NCI-H1048 (cell line): ENCODE data around the gene CCDC50.

Experiments
- DNase-seq: peaks from one replicate; lab custom pipeline; 2025; lab: John Stamatoyannopoulos, UW

Gene CCDC50

DNA sequence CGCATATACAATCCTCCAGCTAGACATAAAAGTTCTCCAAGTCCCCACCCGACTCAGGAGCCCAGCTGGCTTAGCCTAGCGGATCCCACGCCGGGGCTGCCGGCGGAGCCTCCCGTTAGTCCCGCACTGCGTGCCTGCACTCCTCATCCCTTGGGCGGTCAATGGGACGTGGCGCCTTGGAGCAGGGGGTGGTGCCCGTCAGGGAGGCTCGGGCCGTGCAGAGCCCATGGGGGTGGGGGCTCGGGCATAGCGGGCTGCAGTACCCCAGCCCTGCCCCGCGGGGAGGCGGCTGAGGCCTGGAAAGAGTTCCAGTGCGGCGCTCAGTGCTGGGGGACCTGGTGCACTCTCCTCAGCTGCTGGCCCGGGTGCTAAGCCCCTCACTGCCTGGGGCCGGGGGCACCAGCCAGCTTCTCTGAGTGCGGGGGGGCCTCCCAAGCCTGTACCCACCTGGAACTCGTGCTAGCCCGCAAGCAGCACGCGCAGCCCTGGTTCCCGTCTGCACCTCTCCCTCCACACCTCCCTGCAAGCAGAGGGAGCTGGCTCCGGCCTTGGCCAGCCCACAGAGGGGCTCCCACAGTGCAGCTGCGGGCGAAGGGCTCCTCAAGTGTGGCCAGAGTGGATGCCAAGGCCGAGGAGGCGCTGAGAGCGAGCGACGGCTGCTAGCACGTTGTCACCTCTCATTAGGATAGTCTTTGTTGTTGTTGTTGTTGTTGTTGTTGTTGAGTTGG is 12.2 kb upstream of the CCDC50 start:
- no peak for DNase-seq

DNA sequence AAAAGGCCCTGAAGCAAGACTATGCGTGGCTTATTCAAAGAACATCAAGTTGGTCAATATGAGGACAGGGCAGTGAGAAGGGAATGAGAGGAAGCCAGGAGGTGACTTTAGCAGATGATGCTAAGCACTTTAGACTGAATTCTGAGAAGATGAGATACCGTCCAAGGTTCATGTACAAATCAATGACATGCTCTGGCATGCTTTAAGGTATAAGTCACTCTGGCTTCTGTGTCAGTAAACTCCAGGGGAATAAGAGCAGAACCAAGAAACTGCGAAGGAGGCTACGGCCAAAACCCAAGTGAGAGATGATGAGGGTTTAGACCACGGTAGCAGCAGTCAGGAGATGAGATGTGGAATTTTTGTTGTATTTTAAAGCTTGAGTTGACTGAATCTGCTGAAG is 8.9 kb upstream of the CCDC50 start:
- DNase-seq: no peak

DNA sequence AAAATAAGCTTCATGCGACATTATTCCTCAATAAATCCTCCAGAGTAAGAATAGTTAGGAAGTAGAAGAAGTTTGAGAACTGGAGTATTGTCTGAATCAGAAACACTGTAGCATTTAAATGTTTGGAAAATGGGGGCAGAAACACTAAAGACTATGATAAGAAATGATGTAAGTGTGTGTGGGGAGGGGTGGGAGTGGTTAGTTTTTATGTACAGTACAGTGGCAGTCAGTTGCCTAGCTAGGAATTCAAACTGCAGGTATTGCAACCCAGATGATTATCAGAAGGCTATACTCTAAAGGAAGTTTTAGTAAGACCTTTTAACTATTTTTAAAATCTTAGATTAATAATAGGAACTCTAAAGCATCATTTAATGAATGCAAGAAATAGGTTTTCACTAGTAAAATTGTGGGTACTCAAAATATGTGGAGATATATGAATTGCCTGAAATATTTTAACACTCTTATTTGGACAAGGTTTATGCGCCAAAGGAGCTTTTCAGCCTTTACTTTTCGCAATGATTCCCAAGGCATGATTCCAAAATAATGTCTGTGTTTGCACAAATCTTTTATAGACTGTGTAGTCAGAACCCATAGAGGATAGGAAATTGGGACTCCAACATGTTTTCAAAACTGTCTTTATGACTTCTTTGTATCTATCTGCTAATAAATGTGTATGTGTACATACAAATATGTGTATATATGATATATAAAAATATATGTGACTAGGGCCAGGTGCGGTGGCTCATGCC is 8.0 kb upstream of the CCDC50 start:
- DNase-seq: no peak

DNA sequence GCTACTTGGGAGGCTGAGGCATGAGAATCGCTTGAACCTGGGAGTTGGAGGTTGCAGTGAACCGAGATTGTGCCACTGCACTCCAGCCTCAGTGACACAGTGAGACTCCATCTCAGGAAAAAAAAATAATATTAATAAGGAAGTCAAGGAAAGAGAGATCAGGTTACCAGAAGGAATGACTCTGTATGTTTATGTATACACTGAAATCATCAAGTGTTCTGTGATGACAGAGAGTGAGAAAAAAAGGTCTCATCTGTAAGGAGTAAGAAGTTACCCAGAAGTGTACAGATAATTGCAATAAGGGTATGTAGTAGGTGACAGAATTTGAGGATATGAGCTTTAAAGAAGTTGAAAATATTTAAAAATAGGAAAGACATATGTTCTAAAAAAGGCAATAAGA is 4.3 kb upstream of the CCDC50 start:
- DNase-seq: no peak

DNA sequence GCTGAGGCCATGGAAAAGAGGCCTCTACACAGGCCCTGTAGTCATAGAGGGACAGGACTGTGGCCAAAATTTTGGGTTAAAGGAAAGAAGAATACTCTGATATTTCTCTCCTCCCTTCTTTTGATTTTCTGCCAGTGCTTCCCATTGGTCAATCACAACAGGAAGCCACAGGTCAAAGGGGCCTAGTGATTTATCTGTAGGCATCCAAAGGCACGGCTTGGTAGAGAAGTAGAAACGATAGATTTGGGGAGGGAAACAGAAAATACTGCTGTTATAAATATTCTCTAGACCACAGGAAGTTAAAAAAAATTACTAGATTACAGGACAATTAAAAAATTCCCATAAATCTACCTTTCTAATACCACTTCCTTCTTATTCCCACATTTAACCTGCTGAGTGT is 1.7 kb upstream of the CCDC50 start:
- no peak for DNase-seq

DNA sequence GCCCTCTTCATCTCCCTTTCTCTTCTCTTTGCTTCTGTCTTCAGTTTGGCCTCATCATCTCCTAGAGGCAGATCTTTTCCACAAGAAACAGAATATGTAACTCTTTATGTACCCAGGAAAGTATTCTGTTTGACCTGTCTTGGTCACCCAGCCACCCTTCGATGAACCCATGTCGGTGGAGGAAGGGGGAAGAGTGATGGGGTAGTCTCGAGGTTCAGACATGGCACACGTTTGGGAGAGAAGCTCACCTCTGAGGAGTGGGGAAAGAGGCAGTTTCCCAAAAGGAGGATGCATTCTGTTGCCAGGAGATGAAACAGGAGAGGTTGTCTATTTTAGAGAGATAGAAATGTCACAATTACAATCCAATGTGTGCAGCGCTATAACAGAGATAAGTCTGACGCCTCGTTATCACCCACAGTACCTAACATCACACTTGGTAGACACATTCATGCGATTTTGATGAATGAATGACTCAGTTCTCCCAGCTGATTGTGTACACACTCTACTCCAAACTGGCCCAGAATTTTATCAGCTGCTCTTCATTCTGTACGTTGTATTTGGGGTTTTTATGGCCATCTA is 722 bp upstream of the CCDC50 start:
- no peak for DNase-seq

DNA sequence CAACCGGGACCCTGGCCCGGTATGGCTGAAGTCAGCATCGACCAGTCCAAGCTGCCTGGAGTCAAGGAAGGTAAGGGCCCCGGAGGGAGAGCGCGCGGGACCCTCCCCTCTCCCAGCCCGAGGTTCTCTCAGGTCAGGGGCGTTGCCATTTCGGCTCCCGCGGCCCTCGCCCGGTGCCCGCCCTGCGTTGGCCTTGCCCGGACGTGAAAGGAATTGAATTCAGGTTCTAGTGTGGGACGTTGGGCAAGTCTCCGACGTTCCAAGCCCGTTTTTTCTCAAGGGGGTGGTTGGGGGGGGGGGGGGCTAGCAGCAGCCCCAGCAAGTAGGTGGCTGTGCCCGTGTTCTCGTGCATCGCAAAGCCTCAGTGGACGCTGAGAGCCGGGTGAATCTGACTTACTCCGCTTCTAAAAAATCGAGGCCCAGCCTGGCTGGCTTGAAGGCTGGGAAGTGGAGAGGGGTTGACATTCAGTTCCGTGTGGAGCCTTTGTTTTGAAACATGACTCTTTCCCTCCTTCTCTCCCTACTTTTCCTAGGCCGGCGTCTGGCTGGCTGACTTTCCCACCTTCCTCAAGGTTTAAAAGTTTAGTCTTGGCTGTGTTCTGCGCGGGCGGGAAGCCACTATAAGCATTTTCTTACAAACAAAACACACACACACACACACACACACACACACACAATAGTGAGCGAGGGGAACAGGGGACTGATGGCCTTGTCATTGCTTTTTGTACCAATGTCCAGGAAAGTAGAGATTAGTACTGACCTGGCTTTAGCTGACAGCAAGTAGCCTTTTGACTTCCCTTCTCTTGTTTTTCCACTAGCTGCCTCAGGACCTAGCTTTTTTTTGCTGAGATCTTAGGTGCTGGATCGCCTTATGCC is 698 bp downstream of the CCDC50 start, which contains the start of gene UTS2B:
Gene UTS2B (minus strand): TSS at position 873 of the 876 bp plus-strand sequence. CDS start 48,337 bp downstream, outside the sequence.
- no peak for DNase-seq

DNA sequence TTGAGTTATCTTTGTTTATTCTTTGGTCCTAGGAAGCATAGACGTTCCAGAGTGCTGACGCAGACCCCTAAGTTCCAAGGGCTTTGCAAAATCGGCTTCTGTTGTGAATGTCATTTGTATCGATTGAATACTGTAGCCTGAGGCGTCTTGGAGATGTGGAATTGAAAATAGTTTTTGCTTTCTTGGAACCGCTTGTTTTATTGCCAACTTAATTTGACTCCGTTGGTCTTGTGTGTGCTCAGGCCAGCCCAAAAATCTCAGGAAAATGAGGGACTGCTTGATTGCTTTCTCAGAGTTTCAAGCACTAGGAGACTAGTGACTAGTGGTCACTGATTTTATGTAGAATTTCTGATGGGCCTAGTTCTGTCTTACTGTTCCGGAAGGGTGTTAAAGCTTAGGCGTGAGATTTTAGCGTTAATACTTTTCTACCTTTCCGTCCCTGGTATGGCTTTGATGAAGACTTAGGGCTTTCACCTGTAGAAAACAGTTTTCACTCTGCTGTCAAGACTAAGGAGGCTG is 1.4 kb downstream of the CCDC50 start:
- no peak for DNase-seq

DNA sequence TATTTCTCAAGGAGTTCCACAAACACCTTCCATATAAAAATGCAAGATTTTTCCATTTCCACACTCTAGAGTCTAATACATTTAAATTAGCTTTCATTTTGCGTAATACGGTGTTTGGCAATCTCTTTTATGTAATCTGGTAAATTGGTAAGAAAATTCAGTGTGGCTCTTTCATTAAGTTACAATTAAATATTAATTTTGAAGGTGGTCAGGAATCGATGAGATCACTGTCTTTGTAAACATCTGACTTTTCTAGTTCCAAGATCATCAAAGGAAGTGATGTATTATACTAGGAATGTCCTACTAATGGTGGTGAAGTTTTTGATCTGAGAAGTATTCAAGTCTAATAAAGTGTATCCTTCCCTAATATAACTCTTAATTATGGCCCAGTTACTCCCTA is 2.2 kb downstream of the CCDC50 start:
- no peak for DNase-seq

DNA sequence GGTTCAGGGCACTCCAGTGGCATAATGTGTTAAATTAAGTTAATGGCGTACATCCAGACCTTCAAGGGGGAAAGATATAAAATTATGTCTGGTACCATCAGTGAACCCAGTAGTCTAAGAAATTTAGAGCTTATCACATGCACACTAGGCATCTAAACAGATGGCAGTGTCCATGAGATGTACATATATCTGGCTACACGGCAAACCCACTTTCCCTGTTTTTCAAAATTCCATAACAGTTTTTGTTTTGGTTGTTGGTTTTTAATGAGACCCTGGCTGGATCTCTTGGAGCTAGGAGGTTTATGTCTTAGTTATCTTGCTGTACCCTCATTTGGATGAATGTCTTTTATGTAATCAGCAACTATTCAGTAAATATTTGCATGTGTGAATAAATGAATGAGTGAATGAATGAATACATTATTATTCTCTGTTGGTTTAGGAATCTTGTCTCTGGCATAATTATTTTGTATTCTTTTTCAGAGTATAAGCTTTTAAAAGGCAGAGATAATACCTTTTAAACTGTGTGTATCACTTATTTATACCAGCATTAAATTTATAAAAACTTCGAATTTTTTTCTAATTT is 4.2 kb downstream of the CCDC50 start:
- DNase-seq: no peak

DNA sequence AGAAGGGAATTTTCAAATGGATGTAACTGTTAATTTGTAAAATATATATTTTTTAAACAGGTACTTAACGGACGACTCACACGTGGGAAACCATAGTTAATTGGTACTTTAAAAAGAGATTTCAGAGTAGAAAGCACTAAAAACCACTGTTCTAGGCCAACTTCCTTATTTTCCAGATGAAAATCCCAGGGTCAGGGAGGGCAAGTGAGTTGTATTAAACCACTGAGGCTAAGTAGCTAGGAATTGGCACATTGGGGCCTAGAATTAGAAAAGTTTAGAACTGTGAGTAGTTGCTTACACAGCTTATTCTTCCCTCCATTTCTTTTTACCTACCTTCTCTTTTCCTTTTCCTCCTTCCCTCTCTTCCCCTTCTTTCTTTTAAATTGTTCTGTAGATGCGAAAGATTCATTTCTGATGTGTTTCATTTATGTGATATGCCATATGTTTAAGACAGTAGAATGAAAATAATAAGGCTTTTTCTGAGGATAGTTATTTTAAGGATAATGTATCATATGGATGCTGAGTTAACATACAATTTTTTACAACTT is 5.2 kb downstream of the CCDC50 start:
- no peak for DNase-seq

DNA sequence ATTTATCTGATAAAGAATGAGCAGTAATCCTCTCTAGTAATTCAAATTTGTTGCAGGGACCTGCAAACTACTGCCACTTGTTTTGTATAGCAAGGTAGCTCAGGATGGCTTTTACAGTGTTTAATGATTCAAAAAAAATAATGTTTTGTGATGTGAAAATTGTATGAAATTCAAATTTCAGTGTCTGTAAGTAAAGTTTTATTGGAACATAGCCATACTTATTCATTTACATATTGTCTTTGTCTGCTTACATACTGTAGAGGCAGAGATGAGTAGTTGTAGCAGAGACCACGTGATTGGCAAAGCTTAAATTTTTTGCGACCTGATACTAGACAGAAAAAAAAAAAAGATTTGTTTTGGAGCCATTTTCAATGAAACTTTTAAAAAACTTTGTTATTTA is 7.6 kb downstream of the CCDC50 start:
- no peak for DNase-seq

DNA sequence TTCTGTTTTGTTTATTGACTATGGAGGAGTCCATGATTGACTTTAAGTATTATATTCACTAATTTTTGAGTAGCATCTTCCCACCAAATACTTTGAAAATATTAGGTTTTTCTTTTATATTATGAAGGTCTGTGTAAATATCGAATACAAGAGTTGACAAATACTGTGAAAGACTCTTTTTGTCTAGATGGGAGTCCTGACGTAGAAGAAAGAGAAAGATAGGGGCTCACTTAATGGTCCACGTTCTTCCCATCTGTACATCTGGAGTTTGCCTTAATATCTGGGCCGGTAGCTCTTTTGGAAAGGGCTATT is 8.9 kb downstream of the CCDC50 start:
- no peak for DNase-seq

DNA sequence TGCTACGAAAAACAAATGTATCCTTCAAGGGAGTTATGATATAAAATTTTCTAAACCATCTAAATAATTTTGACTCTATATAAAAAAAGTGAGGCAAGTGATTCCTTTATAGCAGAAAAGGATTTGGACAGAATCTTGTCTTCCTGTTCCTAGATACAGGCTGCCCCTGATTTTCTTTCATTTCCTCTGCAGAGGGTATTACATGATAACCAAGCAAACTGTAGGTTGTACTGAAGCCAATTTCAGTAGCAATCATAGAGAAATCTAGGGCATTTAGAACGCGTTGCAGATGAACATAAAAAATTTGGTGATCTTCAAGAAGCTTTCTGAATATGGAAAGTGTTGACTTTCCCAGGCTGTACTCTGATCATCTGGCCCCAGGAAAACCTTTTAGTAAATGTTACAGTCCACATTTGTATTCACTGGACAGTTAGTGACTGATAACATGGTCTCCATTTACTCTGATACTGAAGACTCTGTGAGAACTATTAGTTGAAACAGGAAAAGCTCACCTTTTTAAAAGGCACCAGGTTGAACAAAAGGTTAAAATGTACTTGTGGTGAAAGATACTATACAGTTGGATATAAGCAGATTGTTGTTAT is 10.2 kb downstream of the CCDC50 start:
- DNase-seq: no peak

DNA sequence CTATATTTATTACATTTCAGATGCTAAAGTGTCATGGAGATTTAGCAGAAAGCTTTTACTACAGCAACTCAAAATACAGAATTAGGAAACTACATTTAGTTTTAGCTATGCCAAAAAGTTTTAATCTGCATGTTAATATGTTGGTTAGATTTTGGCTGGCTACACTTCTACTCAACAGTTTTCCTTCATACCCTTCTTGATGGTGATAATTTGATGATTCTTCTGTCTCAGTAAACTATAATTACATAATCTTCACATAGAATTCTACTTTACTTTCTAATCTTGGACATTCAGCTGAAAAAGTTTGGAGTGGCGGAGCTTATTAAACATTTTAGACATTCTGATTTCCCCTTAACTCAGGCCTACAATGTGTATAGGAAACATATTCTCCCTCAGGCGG is 11.2 kb downstream of the CCDC50 start:
- no peak for DNase-seq

DNA sequence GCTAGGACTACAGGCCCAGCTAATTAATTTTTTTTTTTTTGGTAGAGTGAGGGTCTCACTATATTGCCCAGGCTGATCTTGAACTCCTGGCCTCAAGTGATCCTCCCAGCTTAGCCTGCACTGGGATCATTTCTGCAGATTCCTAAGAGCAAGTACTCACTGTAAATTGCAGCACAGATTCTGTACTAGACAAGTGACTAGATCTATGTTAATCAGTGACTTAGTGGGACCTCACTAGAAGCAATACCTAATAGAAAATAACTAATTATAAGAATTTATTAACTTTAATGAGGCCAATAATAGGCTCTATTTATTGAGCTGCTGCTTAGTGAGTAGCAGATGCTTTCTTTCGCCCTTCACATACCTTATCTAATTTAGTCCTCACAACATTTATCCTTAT is 11.8 kb downstream of the CCDC50 start:
- no peak for DNase-seq

DNA sequence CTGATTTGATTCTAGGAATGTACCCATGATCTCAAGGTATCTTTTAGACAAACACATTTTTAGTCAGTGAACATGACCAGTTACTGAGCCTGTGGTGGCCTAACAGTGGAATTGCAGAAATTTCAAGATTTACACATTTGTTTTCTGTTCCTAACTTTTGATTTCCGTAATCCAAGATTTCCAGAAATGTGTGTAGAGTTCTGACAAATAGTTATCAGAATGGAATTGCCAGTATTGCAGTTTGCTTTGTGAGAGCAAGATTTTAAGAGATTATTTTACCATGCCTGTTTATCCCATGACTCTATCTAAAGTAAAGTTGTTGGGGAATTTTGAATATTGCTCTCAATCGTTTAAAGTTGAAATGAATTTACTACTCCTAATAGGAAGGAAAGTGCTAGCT is 12.8 kb downstream of the CCDC50 start:
- no peak for DNase-seq

DNA sequence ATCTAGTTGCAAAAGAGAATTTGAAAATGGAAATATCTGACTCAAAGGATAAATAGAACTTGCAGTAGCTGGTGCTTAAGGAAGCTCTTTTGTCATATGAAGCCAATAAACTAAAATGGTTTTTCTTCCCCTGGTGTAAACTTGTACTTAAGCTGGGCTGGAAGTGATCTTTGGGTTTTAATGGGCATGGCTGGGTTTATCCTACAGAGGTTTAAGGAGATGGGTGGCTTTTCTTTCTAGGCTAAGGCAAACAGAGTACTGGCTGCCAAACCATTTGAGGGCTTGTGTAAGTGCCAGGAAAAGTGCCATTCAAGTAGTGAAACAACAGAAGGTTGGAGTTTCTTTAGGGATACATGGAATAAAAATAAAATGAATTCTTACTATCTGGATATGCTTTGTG is 13.2 kb downstream of the CCDC50 start:
- DNase-seq: no peak

DNA sequence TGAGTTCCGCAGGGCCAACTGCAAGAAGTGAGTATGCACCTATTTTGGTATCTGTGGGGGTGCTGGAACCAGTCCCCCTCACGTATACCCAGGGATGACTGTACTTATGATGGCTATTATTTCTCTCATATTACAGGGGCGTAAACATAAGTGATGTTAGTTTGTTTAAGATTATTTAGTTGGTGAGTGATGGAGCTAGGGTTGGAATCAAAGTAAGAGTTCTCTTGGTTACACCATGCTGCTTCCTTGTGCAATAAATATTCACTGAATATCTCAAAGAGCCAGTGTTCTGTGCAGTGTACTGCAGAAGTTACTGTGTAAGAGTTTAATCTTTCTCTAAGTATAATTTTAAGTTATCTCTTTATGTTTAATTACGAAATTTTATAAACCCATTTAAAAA is 13.9 kb downstream of the CCDC50 start:
- no peak for DNase-seq

DNA sequence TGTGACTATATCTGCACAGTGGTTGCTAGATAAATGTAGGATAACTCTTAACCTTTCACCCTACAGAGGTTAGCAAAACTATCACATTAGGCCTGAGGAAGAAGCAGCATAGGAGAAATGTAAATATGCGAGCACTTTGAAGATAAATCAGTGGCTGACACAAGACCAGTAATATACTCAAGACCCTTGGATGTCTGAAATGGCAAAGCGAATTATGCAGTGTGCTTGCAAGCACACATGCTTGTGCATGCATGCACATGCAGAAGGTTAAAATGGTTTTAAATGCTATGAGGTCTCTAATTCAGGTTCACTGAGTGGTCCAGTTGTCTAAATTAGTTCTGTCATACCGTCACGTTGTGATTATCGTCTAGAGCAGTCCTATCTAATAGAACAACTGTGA is 14.7 kb downstream of the CCDC50 start:
- DNase-seq: no peak

DNA sequence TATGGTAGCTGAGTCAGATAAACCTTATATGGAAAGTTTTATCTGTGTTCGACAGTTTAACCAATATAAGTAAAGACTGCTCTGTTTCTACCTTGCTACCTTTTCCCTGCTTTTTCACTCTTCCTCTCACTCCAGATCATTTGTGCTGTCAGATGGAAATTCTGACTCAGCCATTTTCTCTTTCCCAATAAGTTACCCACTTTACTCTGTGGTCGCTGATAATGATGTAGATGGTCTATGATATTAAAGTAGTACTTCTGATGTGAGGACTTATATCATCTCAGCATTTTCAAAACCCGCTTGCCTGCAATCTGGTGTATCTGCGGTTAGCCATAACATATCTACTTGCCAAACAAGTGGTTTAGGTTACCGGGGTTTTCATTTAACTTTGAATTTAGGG is 16.1 kb downstream of the CCDC50 start:
- no peak for DNase-seq
